ENCODE results near the gene KRTAP5-10.
"Not testable (repeated sequence)": the region's sequence is repeated elsewhere in the genome, so short reads cannot be mapped to it uniquely, and the experiment has no call there.

KRTAP5-10 gene

GRCh38 chr11:71604798-71605488 lies 39.6 kb downstream of the KRTAP5-10 start:
- H3K36me3 ChIP-seq (ENCODE audit: control insufficient read depth in 5 of 5, insufficient read depth in 5 of 5, low read length in 5 of 5); H3K4me3 ChIP-seq (ENCODE audit: low read depth in 1 of 5, low read length in 5 of 5); H3K9me3 ChIP-seq (ENCODE audit: control insufficient read depth in 5 of 5, low read length in 5 of 5); H3K9ac ChIP-seq (ENCODE audit: low read length in 5 of 5); H3K27ac ChIP-seq (ENCODE audit: low read depth, low read length); H3K4me1 ChIP-seq (ENCODE audit: control insufficient read depth in 5 of 5, insufficient read depth in 5 of 5, low read length in 5 of 5): not testable (repeated sequence)
- H3K27me3 ChIP-seq (ENCODE audit: control insufficient read depth in 5 of 5, insufficient read depth in 4 of 5, low read length in 5 of 5): peaks cover 3 to 19% (median 8%) of the 10 kb centered on the region in 5 donors

- not testable (repeated sequence) for H3K4me1 ChIP-seq (ENCODE audit: control insufficient read depth in 5 of 5, insufficient read depth in 5 of 5, low read length in 5 of 5); H3K9me3 ChIP-seq (ENCODE audit: control insufficient read depth in 5 of 5, low read length in 5 of 5); H3K27ac ChIP-seq (ENCODE audit: low read depth, low read length); H3K9ac ChIP-seq (ENCODE audit: low read length in 5 of 5); H3K36me3 ChIP-seq (ENCODE audit: control insufficient read depth in 5 of 5, insufficient read depth in 5 of 5, low read length in 5 of 5); H3K4me3 ChIP-seq (ENCODE audit: low read depth in 1 of 5, low read length in 5 of 5)
- peaks cover 3 to 19% (median 10%) of the 10 kb centered on the region in 5 donors for H3K27me3 ChIP-seq (ENCODE audit: control insufficient read depth in 5 of 5, insufficient read depth in 4 of 5, low read length in 5 of 5)
Observed at GRCh38 chr11:71606853-71607519, 41.6 kb downstream of the KRTAP5-10 start.

GRCh38 chr11:71607520-71608216 lies 42.3 kb downstream of the KRTAP5-10 start:
- H3K27me3 ChIP-seq (ENCODE audit: control insufficient read depth in 5 of 5, insufficient read depth in 4 of 5, low read length in 5 of 5): peaks cover 2 to 19% (median 8%) of the 10 kb centered on the region in 5 donors

GRCh38 chr11:71608272-71608671 lies 42.9 kb downstream of the KRTAP5-10 start:
- not testable (repeated sequence) for H3K4me1 ChIP-seq (ENCODE audit: control insufficient read depth in 5 of 5, insufficient read depth in 5 of 5, low read length in 5 of 5); H3K4me3 ChIP-seq (ENCODE audit: low read depth in 1 of 5, low read length in 5 of 5); H3K27ac ChIP-seq (ENCODE audit: low read depth, low read length); H3K9me3 ChIP-seq (ENCODE audit: control insufficient read depth in 5 of 5, low read length in 5 of 5); H3K9ac ChIP-seq (ENCODE audit: low read length in 5 of 5); H3K36me3 ChIP-seq (ENCODE audit: control insufficient read depth in 5 of 5, insufficient read depth in 5 of 5, low read length in 5 of 5)
- H3K27me3 ChIP-seq (ENCODE audit: control insufficient read depth in 5 of 5, insufficient read depth in 4 of 5, low read length in 5 of 5): peaks cover 0 to 16% (median 8%) of the 10 kb centered on the region in 5 donors

More at GRCh38 chr11:71607520-71608216, 42.3 kb downstream of the KRTAP5-10 start:
- H3K9me3 ChIP-seq (ENCODE audit: control insufficient read depth in 5 of 5, low read length in 5 of 5); H3K4me3 ChIP-seq (ENCODE audit: low read depth in 1 of 5, low read length in 5 of 5); H3K36me3 ChIP-seq (ENCODE audit: control insufficient read depth in 5 of 5, insufficient read depth in 5 of 5, low read length in 5 of 5); H3K27ac ChIP-seq (ENCODE audit: low read depth, low read length); H3K9ac ChIP-seq (ENCODE audit: low read length in 5 of 5); H3K4me1 ChIP-seq (ENCODE audit: control insufficient read depth in 5 of 5, insufficient read depth in 5 of 5, low read length in 5 of 5): not testable (repeated sequence)

- H3K4me3 ChIP-seq (ENCODE audit: low read depth in 1 of 5, low read length in 5 of 5); H3K9me3 ChIP-seq (ENCODE audit: control insufficient read depth in 5 of 5, low read length in 5 of 5); H3K9ac ChIP-seq (ENCODE audit: low read length in 5 of 5); H3K27ac ChIP-seq (ENCODE audit: low read depth, low read length); H3K36me3 ChIP-seq (ENCODE audit: control insufficient read depth in 5 of 5, insufficient read depth in 5 of 5, low read length in 5 of 5); H3K4me1 ChIP-seq (ENCODE audit: control insufficient read depth in 5 of 5, insufficient read depth in 5 of 5, low read length in 5 of 5): not testable (repeated sequence)
- peaks cover 0 to 17% (median 6%) of the 10 kb centered on the region in 5 donors for H3K27me3 ChIP-seq (ENCODE audit: control insufficient read depth in 5 of 5, insufficient read depth in 4 of 5, low read length in 5 of 5)
Observed at GRCh38 chr11:71611218-71611910, 46.0 kb downstream of the KRTAP5-10 start.

GRCh38 chr11:71613931-71614330 lies 48.6 kb downstream of the KRTAP5-10 start:
- H3K9me3 ChIP-seq (ENCODE audit: control insufficient read depth in 5 of 5, low read length in 5 of 5); H3K4me3 ChIP-seq (ENCODE audit: low read depth in 1 of 5, low read length in 5 of 5); H3K27ac ChIP-seq (ENCODE audit: low read depth, low read length): not testable (repeated sequence)

GRCh38 chr11:71614366-71614917 lies 49.1 kb downstream of the KRTAP5-10 start:
- not testable (repeated sequence) for H3K36me3 ChIP-seq (ENCODE audit: control insufficient read depth in 5 of 5, insufficient read depth in 5 of 5, low read length in 5 of 5); H3K4me3 ChIP-seq (ENCODE audit: low read depth in 1 of 5, low read length in 5 of 5); H3K4me1 ChIP-seq (ENCODE audit: control insufficient read depth in 5 of 5, insufficient read depth in 5 of 5, low read length in 5 of 5); H3K9ac ChIP-seq (ENCODE audit: low read length in 5 of 5); H3K27me3 ChIP-seq (ENCODE audit: control insufficient read depth in 5 of 5, insufficient read depth in 4 of 5, low read length in 5 of 5); H3K27ac ChIP-seq (ENCODE audit: low read depth, low read length); H3K9me3 ChIP-seq (ENCODE audit: control insufficient read depth in 5 of 5, low read length in 5 of 5)

More at GRCh38 chr11:71613931-71614330, 48.6 kb downstream of the KRTAP5-10 start:
- H3K27me3 ChIP-seq (ENCODE audit: control insufficient read depth in 5 of 5, insufficient read depth in 4 of 5, low read length in 5 of 5); H3K36me3 ChIP-seq (ENCODE audit: control insufficient read depth in 5 of 5, insufficient read depth in 5 of 5, low read length in 5 of 5); H3K9ac ChIP-seq (ENCODE audit: low read length in 5 of 5); H3K4me1 ChIP-seq (ENCODE audit: control insufficient read depth in 5 of 5, insufficient read depth in 5 of 5, low read length in 5 of 5): not testable (repeated sequence)

- H3K27me3 ChIP-seq (ENCODE audit: control insufficient read depth in 5 of 5, insufficient read depth in 4 of 5, low read length in 5 of 5); H3K36me3 ChIP-seq (ENCODE audit: control insufficient read depth in 5 of 5, insufficient read depth in 5 of 5, low read length in 5 of 5); H3K9ac ChIP-seq (ENCODE audit: low read length in 5 of 5); H3K9me3 ChIP-seq (ENCODE audit: control insufficient read depth in 5 of 5, low read length in 5 of 5); H3K4me1 ChIP-seq (ENCODE audit: control insufficient read depth in 5 of 5, insufficient read depth in 5 of 5, low read length in 5 of 5); H3K27ac ChIP-seq (ENCODE audit: low read depth, low read length); H3K4me3 ChIP-seq (ENCODE audit: low read depth in 1 of 5, low read length in 5 of 5): not testable (repeated sequence)
Observed at GRCh38 chr11:71615003-71615402, 49.6 kb downstream of the KRTAP5-10 start.
